ENCODE measurements around the gene BTG4. TPM values are rescaled to one million over a fixed set of nuclear protein-coding genes. Genes with fewer than 3 reads are reported as not detected.

The BTG4 gene
- total RNA-seq, 1 experiment from 2014 or later: not detected

DNA sequence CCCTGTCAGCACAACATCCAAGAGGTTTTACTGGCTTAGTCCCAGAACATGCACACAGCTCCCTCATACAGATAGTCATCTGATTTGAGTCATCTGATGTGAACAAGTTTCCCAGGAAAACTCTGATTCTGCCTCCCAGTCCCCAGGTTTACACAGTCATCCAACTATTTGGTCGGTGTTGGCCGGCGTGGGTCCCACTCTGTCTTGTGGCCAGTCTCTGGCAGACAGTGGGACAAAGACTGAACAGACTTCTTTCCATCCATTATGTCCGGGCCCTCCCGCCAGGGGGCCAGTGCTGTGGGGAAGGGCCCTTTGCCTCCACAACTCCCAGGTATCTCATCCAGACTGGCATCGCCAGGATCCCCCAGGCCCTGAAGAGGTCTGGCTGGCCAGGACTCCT lies 60.0 kb downstream of the BTG4 start:
- H3K36me3 Mint-ChIP-seq: no peaks in the 10 kb centered on the region
- no peak overlapping the region for H3K4me3 Mint-ChIP-seq
- ChIA-PET CTCF (no interaction called here), POLR2A (no interaction called here)
- H3K9me3 Mint-ChIP-seq: no peaks in the 10 kb centered on the region
- DNase-seq (ENCODE audit: low spot score): no peak
- TF ChIP-seq, protein P1, sequence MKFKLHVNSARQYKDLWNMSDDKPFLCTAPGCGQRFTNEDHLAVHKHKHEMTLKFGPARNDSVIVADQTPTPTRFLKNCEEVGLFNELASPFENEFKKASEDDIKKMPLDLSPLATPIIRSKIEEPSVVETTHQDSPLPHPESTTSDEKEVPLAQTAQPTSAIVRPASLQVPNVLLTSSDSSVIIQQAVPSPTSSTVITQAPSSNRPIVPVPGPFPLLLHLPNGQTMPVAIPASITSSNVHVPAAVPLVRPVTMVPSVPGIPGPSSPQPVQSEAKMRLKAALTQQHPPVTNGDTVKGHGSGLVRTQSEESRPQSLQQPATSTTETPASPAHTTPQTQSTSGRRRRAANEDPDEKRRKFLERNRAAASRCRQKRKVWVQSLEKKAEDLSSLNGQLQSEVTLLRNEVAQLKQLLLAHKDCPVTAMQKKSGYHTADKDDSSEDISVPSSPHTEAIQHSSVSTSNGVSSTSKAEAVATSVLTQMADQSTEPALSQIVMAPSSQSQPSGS (CRISPR knock-in tag; IDR thresholded peaks at IDR 0.05; ENCODE audit: borderline replicate concordance, low read depth): no peak
- TF ChIP-seq, protein P2, sequence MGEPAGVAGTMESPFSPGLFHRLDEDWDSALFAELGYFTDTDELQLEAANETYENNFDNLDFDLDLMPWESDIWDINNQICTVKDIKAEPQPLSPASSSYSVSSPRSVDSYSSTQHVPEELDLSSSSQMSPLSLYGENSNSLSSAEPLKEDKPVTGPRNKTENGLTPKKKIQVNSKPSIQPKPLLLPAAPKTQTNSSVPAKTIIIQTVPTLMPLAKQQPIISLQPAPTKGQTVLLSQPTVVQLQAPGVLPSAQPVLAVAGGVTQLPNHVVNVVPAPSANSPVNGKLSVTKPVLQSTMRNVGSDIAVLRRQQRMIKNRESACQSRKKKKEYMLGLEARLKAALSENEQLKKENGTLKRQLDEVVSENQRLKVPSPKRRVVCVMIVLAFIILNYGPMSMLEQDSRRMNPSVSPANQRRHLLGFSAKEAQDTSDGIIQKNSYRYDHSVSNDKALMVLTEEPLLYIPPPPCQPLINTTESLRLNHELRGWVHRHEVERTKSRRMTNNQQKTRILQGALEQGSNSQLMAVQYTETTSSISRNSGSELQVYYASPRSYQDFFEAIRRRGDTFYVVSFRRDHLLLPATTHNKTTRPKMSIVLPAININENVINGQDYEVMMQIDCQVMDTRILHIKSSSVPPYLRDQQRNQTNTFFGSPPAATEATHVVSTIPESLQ (CRISPR knock-in tag; IDR thresholded peaks at IDR 0.05): no peak
- no peak for TF ChIP-seq ZNF416 (CRISPR knock-in tag; IDR thresholded peaks at IDR 0.05)
- no peak for TF ChIP-seq NR2C2 (CRISPR knock-in tag; IDR thresholded peaks at IDR 0.05)
- TF ChIP-seq, protein P3, sequence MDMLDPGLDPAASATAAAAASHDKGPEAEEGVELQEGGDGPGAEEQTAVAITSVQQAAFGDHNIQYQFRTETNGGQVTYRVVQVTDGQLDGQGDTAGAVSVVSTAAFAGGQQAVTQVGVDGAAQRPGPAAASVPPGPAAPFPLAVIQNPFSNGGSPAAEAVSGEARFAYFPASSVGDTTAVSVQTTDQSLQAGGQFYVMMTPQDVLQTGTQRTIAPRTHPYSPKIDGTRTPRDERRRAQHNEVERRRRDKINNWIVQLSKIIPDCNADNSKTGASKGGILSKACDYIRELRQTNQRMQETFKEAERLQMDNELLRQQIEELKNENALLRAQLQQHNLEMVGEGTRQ (CRISPR knock-in tag; IDR thresholded peaks at IDR 0.05): no peak
- TF ChIP-seq, protein P4, sequence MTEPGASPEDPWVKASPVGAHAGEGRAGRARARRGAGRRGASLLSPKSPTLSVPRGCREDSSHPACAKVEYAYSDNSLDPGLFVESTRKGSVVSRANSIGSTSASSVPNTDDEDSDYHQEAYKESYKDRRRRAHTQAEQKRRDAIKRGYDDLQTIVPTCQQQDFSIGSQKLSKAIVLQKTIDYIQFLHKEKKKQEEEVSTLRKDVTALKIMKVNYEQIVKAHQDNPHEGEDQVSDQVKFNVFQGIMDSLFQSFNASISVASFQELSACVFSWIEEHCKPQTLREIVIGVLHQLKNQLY (CRISPR knock-in tag; IDR thresholded peaks at IDR 0.05): no peak
- no peak for TF ChIP-seq ESRRA (CRISPR knock-in tag; IDR thresholded peaks at IDR 0.05; ENCODE audit: borderline replicate concordance)
- TF ChIP-seq, protein P5, sequence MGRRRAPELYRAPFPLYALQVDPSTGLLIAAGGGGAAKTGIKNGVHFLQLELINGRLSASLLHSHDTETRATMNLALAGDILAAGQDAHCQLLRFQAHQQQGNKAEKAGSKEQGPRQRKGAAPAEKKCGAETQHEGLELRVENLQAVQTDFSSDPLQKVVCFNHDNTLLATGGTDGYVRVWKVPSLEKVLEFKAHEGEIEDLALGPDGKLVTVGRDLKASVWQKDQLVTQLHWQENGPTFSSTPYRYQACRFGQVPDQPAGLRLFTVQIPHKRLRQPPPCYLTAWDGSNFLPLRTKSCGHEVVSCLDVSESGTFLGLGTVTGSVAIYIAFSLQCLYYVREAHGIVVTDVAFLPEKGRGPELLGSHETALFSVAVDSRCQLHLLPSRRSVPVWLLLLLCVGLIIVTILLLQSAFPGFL (CRISPR knock-in tag; IDR thresholded peaks at IDR 0.05; ENCODE audit: borderline replicate concordance): no peak
- TF ChIP-seq GABPB1 (CRISPR knock-in tag; IDR thresholded peaks at IDR 0.05): no peak
- no peak for TF ChIP-seq FOXK1 (CRISPR knock-in tag; IDR thresholded peaks at IDR 0.05)
- no peak for TF ChIP-seq CREM (CRISPR knock-in tag; IDR thresholded peaks at IDR 0.05)
- ATAC-seq: no peak
- H3K27me3 Mint-ChIP-seq (ENCODE audit: low read depth): no peaks in the 10 kb centered on the region; the same call in none of the 2 replicates
- peaks cover 27% of the 10 kb centered on the region for H3K4me1 Mint-ChIP-seq
- no peak overlapping the region for H3K27ac Mint-ChIP-seq

DNA sequence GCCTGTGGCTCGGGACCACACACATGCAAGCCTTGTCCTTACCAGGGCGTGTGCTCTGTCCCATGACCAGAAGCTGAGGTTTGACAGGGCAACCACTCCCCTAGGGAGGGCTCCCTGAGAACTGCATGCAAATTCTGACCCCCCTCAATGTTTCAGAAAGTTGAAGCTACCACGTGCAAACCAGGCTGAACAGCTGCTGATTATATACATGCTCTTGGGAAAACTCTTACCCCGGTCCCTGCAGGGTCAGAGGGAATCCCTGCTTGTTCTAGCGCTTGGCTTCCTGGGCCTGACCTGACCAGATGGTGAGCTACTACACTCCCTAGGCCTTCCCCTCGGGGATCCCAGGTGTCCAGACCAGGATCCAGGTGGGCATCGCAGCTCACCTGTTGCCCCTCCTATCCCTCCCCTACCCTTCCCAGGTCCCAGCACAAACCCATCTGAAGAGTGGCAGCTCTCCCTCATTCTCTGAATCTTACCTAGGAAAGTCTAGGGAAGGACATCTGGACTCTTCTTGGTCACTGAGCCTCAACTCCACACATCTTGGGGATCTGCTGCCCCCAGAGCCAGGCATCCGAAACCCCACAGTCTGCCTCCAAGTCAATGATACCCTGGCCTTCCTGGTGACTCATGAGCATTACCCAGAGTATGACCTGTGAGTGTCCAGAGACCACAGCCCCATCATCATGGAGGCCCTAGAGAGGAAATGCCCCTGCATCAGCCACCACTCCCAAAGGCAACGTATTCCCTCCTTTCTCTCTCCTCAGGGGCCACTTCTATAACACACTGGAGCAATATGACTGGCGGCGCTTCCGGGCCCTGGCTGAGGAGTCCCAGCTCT lies 61.5 kb downstream of the BTG4 start:
- no peaks in the 10 kb centered on the region; the same call in 1 of the 2 replicates for H3K27me3 Mint-ChIP-seq (ENCODE audit: low read depth)
- ATAC-seq: no peak
- TF ChIP-seq SMAD4 (CRISPR knock-in tag; IDR thresholded peaks at IDR 0.05) (no peak), ZNF671 (CRISPR knock-in tag; IDR thresholded peaks at IDR 0.05) (no peak), EMX1 (CRISPR knock-in tag; IDR thresholded peaks at IDR 0.05) (no peak)
- TF ChIP-seq, protein P4 (CRISPR knock-in tag; IDR thresholded peaks at IDR 0.05): no peak
- no peak overlapping the region for H3K27ac Mint-ChIP-seq
- ChIA-PET CTCF (no interaction called here), POLR2A (no interaction called here)
- H3K36me3 Mint-ChIP-seq: no peaks in the 10 kb centered on the region
- H3K4me1 Mint-ChIP-seq: peaks cover 34% of the 10 kb centered on the region
- H3K9me3 Mint-ChIP-seq: no peaks in the 10 kb centered on the region
- no peak overlapping the region for H3K4me3 Mint-ChIP-seq
- no peak for DNase-seq (ENCODE audit: low spot score)
